Stimulated activated naive CD4-positive, alpha-beta T cell treated with Interleukin-2 at 50 U/mL for 16 hours (primary cell): Measurements from ENCODE around the gene MXRA7.
A peak's percentile ranks its signal among the peaks of the same experiment; 100 is the strongest.
"Not testable (repeated sequence)": the region's sequence is repeated elsewhere in the genome, so short reads cannot be mapped to it uniquely, and the experiment has no call there.

Source experiments
- DNase-seq: peaks from one replicate; lab custom pipeline; 2025; lab: John Stamatoyannopoulos, UW

MXRA7 gene

GRCh38 chr17:76643553-76644148, 67.1 kb downstream of the MXRA7 start, which contains the start of gene ST6GALNAC1:
Gene ST6GALNAC1 (minus strand): TSS chr17:76643757. CDS start chr17:76643638, 119 bp downstream.
- DNase-seq: peak; percentile 15

DNA sequence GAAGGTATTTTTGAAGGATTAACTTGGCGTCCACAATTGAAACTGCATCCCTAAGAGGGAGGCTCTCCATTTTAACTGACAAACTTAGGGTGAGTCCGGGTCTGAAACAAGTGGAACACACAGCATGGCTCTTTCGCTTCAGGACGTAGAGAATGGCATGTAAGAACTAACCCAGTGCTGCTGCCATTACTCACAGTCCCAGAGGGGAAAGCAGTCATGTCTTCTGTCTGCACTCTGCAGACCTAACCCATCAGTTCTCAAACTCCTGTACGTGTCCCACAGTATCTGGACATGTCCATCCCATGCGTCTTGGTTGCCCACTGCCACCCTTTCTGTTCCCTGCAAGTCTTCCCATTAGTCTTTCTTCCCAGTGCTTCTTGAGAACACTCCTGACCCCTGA, 67.8 kb downstream of the MXRA7 start:
- DNase-seq: no peak

GRCh38 chr17:76642032-76642561, 68.7 kb downstream of the MXRA7 start:
- DNase-seq: no peak

DNA sequence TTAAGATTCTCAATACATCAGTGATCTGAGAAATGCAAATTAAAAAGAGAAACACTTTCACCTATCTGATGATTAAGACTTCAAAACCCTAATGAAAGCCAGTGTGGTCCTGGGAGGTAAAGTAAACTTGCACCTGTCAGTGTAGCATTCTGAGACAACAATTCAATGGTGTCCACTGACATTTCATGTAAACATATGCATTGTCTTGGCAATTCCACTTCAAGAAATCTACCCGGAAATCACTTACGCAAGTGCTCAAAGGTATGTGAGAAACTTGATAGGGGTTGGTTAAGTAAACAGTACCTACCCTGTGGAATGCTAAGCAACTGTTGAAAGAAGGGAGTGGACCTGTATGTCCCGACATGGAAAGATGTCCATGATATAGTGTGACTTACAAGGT, 69.3 kb downstream of the MXRA7 start:
- no peak for DNase-seq

DNA sequence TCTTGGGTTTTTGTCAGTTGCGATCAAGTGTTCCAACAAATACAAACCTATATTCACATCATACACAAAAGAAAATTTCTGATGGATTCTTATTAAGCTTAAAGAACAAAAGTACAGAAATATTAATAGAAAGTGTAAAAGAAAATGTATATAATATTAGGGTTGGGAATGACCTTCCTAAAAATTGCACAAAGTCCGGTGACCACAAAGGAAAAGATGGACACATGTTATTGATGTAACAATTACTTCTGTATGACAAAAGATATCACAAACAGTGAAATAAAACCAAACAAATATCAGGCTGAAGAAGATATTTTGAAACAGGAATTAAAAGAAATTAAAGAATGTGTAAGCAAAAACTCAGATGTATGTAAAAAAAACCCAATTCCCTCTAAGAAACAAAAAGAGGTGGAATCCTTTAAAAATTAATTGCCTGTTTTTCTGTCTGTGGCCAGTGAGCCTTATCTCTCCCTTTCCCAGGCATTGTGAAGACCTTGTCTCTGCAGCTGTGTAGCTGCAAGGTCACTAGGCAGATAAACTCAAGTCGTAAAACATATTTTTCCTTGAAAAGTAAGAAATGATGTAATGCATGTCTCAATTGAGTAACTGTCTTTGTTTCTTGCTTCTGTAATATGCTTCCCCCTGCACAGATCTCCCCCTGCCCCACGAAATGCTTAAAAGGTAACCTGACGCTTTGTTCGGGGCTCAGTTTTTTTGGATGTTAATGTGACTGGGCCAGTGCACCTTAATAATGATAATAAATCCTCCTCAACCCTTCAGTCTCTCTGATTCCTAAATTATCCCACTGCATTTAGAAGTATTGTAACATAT, 70.0 kb downstream of the MXRA7 start:
- no peak for DNase-seq

GRCh38 chr17:76638263-76638662, 72.5 kb downstream of the MXRA7 start:
- no peak for DNase-seq

DNA sequence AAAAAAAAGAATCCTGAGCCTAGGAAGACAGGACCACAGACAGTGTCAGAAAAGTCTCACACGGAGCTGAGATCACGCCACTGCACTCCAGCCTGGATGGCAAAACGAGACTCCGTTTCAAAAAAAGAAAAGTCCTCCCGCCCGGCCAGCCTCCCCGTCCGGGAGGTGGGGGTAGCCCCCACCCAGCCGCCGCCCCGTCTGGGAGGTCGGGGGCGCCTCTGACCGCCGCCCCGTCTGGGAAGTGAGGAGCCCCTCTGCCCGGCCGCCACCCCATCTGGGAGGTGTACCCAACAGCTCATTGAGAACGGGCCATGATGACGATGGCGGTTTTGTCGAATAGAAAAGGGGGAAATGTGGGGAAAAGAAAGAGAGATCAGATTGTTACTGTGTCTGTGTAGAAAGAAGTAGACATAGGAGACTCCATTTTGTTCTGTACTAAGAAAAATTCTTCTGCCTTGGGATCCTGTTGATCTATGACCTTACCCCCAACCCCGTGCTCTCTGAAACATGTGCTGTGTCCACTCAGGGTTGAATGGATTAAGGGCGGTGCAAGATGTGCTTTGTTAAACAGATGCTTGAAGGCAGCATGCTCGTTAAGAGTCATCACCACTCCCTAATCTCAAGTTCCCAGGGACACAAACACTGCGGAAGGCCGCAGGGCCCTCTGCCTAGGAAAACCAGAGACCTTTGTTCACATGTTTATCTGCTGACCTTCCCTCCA, 74.1 kb downstream of the MXRA7 start:
- DNase-seq: not testable (repeated sequence)

GRCh38 chr17:76635659-76636360, 75.0 kb downstream of the MXRA7 start:
- DNase-seq: no peak

DNA sequence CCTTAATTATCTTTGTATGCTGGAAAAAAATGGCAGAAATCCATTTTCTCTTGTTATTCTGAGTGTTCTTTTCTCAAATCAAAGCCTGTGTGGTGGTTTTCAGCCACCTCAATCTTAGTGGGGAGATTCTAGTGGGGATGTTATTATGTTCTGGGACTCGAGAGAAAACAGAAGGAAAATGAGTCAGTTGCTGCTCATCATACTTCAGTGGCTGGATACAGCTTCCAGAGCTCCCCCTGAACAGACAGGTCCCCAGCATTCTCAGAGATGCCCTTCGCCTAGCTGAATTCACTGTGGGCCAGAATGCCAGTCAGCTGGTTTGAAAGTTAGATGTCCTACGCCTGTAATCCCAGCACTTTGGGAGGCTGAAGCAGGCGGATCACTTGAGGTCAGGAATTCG, 75.7 kb downstream of the MXRA7 start:
- DNase-seq: no peak

DNA sequence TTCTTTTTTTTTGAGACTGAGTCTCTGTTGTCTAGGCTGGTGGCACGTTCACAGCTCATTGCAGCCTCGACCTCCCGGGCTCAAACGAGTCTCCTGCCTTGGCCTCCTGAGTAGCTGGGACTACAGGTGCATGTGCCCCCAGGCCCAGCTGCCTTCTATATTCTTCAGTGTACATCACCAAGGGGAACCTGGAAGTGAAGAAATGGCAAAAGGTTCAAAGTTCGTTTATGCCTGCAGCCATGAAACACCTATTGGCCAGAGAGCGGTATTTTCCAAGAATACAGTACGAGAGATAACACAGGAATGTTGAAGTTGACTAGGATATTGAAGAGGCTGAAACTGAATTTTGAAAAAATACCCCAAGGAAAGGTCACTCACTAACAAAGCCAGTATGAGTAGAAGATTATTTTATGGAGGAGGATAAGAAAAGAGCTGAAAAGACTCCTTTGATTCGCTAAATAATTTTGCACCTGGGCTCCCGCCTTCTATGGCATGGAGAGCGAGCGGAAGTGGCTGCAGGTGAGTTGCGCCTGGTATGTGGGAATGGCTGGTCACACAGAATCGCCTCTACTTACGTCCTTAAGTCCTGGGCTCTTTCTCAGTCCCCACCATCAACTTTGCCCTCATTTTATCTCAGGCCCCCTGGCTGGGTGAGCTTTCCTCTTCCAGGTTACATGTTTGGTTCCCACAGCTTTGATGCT, 77.0 kb downstream of the MXRA7 start:
- DNase-seq: no peak

- no peak for DNase-seq
Measured at GRCh38 chr17:76631821-76632565, 78.8 kb downstream of the MXRA7 start.

GRCh38 chr17:76630151-76630550, 80.6 kb downstream of the MXRA7 start:
- DNase-seq: no peak
